ENCODE data around the gene MAP3K3. TPM values are rescaled to one million over a fixed set of nuclear protein-coding genes. Genes with fewer than 3 reads are reported as not detected.

Gene MAP3K3
- total and polyA plus RNA-seq, 2 donors (not counting 1 experiment from before 2014, with no cell fraction given) = 49.1 to 74.7 TPM

DNA sequence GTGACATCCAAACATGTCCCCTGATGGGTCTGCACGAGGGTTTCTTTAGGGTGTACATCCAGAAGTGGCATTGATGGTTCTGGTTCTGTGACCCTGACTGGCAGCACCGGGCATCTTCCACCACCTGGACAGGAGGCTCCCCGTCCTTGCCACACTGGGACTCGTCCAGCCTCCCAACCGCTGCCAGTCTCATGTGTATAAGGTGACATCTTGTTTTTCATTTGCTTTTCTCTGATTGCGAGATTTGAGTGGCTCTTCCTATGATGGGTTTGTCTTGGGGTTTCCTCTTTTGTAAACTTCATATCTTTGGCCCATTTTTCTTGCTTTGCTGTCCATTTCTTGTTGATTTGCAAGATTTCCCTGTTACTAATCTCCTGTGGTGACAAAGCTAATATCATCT is 86.9 kb downstream of the MAP3K3 start:
- ChIA-PET POLR2A (interaction anchor here (6.8 kb wide), 1 partner anchor 13 kb away, joined by 71 read pairs; no protein-coding TSS in a partner anchor), CTCF (interaction anchor here (0.7 to 5.1 kb wide), 15 partner anchors 8 to 772 kb away, joined by 3 to 82 read pairs (median 6); partner anchors contain the start of genes CCDC47, DDX42, FTSJ3 and MAP3K3)
- ATAC-seq (ENCODE audit: low read depth) = no peak
- no peak overlapping the region for H3K4me2 ChIP-seq (replicated peaks; ENCODE audit: low read depth, low read length, poor library complexity, severe bottlenecking)
- H3K36me3 ChIP-seq (replicated peaks in 1 of 2; ENCODE audit: control extremely low read depth in 1 of 2, control insufficient read depth in 1 of 2, extremely low read depth in 1 of 2, insufficient read depth in 2 of 2, low read length in 1 of 2) = peaks cover 9 to 46% of the 10 kb centered on the region in 2 experiments
- Mint-ChIP-seq H3K4me1 (peaks cover 47% of the 10 kb centered on the region), H3K27me3 (no peaks in the 10 kb centered on the region), H3K27ac (peak overlapping the region; percentile 68), H3K9me3 (ENCODE audit: insufficient read depth) (no peaks in the 10 kb centered on the region), H3K4me3 (no peak overlapping the region)
- H3K79me2 ChIP-seq (ENCODE audit: control insufficient read depth, insufficient read depth, low read length) = peaks cover 41% of the 10 kb centered on the region
- no peak overlapping the region for H2AFZ ChIP-seq (ENCODE audit: insufficient read depth, low read depth, low read length, poor library complexity, severe bottlenecking)
- H3K4me1 ChIP-seq (ENCODE audit: control insufficient read depth in 2 of 2, insufficient read depth in 2 of 2, low read length in 2 of 2) = peaks cover 31 to 37% of the 10 kb centered on the region in 2 donors
- H3K9ac ChIP-seq (ENCODE audit: low read length) = no peak overlapping the region
- no peak for DNase-seq
- intact Hi-C loops (cut with micrococcal nuclease) = no loop called here
- H3K27me3 ChIP-seq (replicated peaks in 1 of 4; ENCODE audit: control extremely low read depth in 1 of 4, control insufficient read depth in 3 of 4, insufficient read depth in 4 of 4, low read length in 3 of 4) = no peaks in the 10 kb centered on the region
- TF ChIP-seq, protein P1, sequence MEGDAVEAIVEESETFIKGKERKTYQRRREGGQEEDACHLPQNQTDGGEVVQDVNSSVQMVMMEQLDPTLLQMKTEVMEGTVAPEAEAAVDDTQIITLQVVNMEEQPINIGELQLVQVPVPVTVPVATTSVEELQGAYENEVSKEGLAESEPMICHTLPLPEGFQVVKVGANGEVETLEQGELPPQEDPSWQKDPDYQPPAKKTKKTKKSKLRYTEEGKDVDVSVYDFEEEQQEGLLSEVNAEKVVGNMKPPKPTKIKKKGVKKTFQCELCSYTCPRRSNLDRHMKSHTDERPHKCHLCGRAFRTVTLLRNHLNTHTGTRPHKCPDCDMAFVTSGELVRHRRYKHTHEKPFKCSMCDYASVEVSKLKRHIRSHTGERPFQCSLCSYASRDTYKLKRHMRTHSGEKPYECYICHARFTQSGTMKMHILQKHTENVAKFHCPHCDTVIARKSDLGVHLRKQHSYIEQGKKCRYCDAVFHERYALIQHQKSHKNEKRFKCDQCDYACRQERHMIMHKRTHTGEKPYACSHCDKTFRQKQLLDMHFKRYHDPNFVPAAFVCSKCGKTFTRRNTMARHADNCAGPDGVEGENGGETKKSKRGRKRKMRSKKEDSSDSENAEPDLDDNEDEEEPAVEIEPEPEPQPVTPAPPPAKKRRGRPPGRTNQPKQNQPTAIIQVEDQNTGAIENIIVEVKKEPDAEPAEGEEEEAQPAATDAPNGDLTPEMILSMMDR (IDR thresholded peaks at IDR 0.05) = no peak
- H3K9me3 ChIP-seq (ENCODE audit: control extremely low read depth in 1 of 3, control insufficient read depth in 2 of 3, insufficient read depth in 1 of 3, low read length in 2 of 3) = no peaks in the 10 kb centered on the region
- H3K4me3 ChIP-seq (ENCODE audit: control extremely low read depth in 1 of 5, extremely low read depth in 1 of 5, insufficient read depth in 1 of 5, low read depth in 2 of 5, low read length in 4 of 5) = no peak overlapping the region
- H3K27ac ChIP-seq (ENCODE audit: low read length in 2 of 2) = peak overlapping the region in 1 of 2 donors; percentile 33
- peaks cover 2% of the 10 kb centered on the region for H4K20me1 ChIP-seq (ENCODE audit: control insufficient read depth, insufficient read depth, low read length, poor library complexity, severe bottlenecking)
- no CpG with 5 or more reads among the region's 6 CpGs for WGBS (ENCODE audit: insufficient coverage)

DNA sequence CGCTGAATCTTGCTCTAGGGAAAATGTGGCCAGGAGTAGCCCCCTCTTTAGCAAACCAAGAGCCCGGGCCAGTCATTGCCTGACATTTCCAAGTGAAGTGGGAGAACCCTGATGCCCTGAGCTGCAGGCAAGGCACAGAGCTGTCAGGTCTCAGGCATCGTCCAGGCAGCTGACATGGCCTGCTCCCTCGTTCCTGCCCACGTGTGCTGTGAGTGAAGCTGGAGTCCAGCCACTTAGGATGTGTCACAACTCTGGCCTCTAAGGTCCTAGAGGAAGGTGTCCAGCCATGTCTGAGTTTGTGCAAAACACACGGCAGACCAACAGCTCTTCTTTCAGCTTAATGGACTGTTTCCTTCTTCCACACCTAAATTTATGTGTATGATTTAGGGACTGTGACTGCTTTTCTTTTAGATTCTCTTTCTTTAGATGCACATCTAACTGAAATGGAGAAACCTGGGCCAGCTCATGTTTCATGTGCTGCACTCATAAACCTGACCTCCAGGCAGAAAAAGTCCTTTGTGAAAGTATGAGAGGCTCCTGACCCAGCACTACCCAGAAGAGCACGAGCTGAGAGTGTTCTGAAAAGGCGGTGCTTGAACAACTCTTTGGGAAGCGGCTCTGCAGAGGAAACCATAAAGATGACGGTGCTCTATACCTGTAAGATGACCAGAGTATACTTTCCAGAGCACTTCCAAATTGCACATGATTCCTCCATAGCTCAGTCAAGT is 92.5 kb downstream of the MAP3K3 start:
- no peak overlapping the region for H3K27ac ChIP-seq (ENCODE audit: low read length in 2 of 2)
- intact Hi-C loops (cut with micrococcal nuclease) = no loop called here
- no peak overlapping the region for H3K9ac ChIP-seq (ENCODE audit: low read length)
- H3K4me2 ChIP-seq (replicated peaks; ENCODE audit: low read depth, low read length, poor library complexity, severe bottlenecking) = no peak overlapping the region
- ATAC-seq (ENCODE audit: low read depth) (no peak), DNase-seq (no peak)
- no peak overlapping the region for H2AFZ ChIP-seq (ENCODE audit: insufficient read depth, low read depth, low read length, poor library complexity, severe bottlenecking)
- POLR2A ChIA-PET = interaction anchor here (6.8 kb wide), 1 partner anchor 18 kb away, joined by 71 read pairs; no protein-coding TSS in a partner anchor
- H3K4me3 ChIP-seq (ENCODE audit: control extremely low read depth in 1 of 5, extremely low read depth in 1 of 5, insufficient read depth in 1 of 5, low read depth in 2 of 5, low read length in 4 of 5) = no peak overlapping the region
- CTCF ChIA-PET = interaction anchor here (0.9 to 2.2 kb wide), 3 partner anchors 15 to 289 kb away, joined by 3 to 8 read pairs (median 4); partner anchors contain the start of gene MAP3K3
- WGBS (ENCODE audit: insufficient coverage) = 96% methylated on average over 7 of the region's 10 CpGs
- H3K4me3 Mint-ChIP-seq = no peak overlapping the region
- peaks cover 6 to 8% of the 10 kb centered on the region in 2 donors for H3K4me1 ChIP-seq (ENCODE audit: control insufficient read depth in 2 of 2, insufficient read depth in 2 of 2, low read length in 2 of 2)
- peaks cover 21 to 51% of the 10 kb centered on the region in 2 experiments for H3K36me3 ChIP-seq (replicated peaks in 1 of 2; ENCODE audit: control extremely low read depth in 1 of 2, control insufficient read depth in 1 of 2, extremely low read depth in 1 of 2, insufficient read depth in 2 of 2, low read length in 1 of 2)
- H3K27me3 Mint-ChIP-seq = no peaks in the 10 kb centered on the region
- peaks cover 8% of the 10 kb centered on the region for H3K4me1 Mint-ChIP-seq
- H3K27me3 ChIP-seq (replicated peaks in 1 of 4; ENCODE audit: control extremely low read depth in 1 of 4, control insufficient read depth in 3 of 4, insufficient read depth in 4 of 4, low read length in 3 of 4) = no peaks in the 10 kb centered on the region
- no peaks in the 10 kb centered on the region for H4K20me1 ChIP-seq (ENCODE audit: control insufficient read depth, insufficient read depth, low read length, poor library complexity, severe bottlenecking)
- H3K9me3 ChIP-seq (ENCODE audit: control extremely low read depth in 1 of 3, control insufficient read depth in 2 of 3, insufficient read depth in 1 of 3, low read length in 2 of 3) = no peaks in the 10 kb centered on the region
- H3K79me2 ChIP-seq (ENCODE audit: control insufficient read depth, insufficient read depth, low read length) = peaks cover 32% of the 10 kb centered on the region
- H3K27ac Mint-ChIP-seq = no peak overlapping the region
- H3K9me3 Mint-ChIP-seq (ENCODE audit: insufficient read depth) = no peaks in the 10 kb centered on the region
- TF ChIP-seq, protein P1 (IDR thresholded peaks at IDR 0.05) = no peak
- no peak for TF ChIP-seq EZH2 (IDR thresholded peaks at IDR 0.05; ENCODE audit: borderline replicate concordance, insufficient read depth, low read depth, low read length, poor library complexity, severe bottlenecking)
